Heart left ventricle (tissue), 16 donors: ENCODE data around the gene DUSP10. TPM values are rescaled to one million over a fixed set of nuclear protein-coding genes. Genes with fewer than 3 reads are reported as not detected.

Experiments
- ATAC-seq, 4 donors: fragments of 200-7000 bp; cut with Tn5 transposase; one replicate each; pipeline ENCODE4 v1.9.1; 2020 to 2022; ENCODE audit warnings: moderate library complexity in 4 of 4, mild to moderate bottlenecking in 3 of 4, moderate number of reproducible peaks in 1 of 4
- DNase-seq, 5 donors: peaks; one replicate each; pipeline ENCODE4 v3.0.0-alpha.2; 2020
- H3K27ac ChIP-seq, 12 donors: fragments of 200-600 bp; sonication (generic) in 4 of 12; one replicate each; pipeline versions ENCODE4 v1.5.0 to v1.8.0; 2016 to 2022; ENCODE audit warnings: mild to moderate bottlenecking in 2 of 12
- H3K27me3 ChIP-seq, 9 donors: fragments of 200-600 bp; sonication (generic) in 2 of 9; one replicate each; pipeline versions ENCODE4 v1.5.1 to v1.8.0; 2016 to 2022; ENCODE audit warnings: mild to moderate bottlenecking in 3 of 9
- H3K36me3 ChIP-seq, 9 donors: fragments of 200-600 bp; sonication (generic) in 2 of 9; one replicate each; pipeline versions ENCODE4 v1.5.0 to v1.8.0; 2018 to 2022; ENCODE audit warnings: mild to moderate bottlenecking in 2 of 9
- H3K4me1 ChIP-seq, 12 donors: fragments of 200-600 bp; sonication (generic) in 4 of 12; one replicate each; pipeline versions ENCODE4 v1.5.0 to v1.8.0; 2016 to 2022; ENCODE audit warnings: mild to moderate bottlenecking in 3 of 12
- H3K4me3 ChIP-seq, 12 donors: fragments of 200-600 bp; sonication (generic) in 4 of 12; one replicate each; pipeline versions ENCODE4 v1.5.0 to v1.8.0; 2017 to 2022; ENCODE audit warnings: mild to moderate bottlenecking in 9 of 12, moderate library complexity in 4 of 12
- H3K9me3 ChIP-seq, 12 donors: fragments of 200-600 bp; sonication (generic) in 4 of 12; one replicate each; pipeline versions ENCODE4 v1.5.0 to v1.8.0; 2016 to 2022; ENCODE audit warnings: mild to moderate bottlenecking in 1 of 12
- POLR2A ChIP-seq, 2 donors: fragments of 450-650 bp; IDR thresholded peaks; one replicate each; pipeline ENCODE4 v1.6.1; 2017; ENCODE audit warnings: antibody characterized with exemption in 2 of 2, mild to moderate bottlenecking in 2 of 2, moderate library complexity in 2 of 2
- WGBS, 4 donors: extraction: QIAGEN DNeasy Blood & Tissue Kit in 2 of 4; methylation state at CpG; one replicate each; pipeline versions ENCODE4 v1.1.5 to v1.1.7; 2013 to 2018; 5-methylcytosine and 5-hydroxymethylcytosine counted together
- intact Hi-C, 10 donors: fragments of 100-400 bp; cut with DNase I; formaldehyde crosslinking; loops; one replicate each; pipeline versions ENCODE4 v1.11.1 to v1.14.2; 2022
- polyA plus RNA-seq, 2 donors: library from polyadenylated mRNA; stranded (reverse); fragments of 200-250 nt; gene quantifications; one replicate each; pipeline ENCODE4 v1.2.3, GENCODE V29; 2013
- total RNA-seq, 9 donors: library from RNA; depleted of rRNA in 2 of 9; stranded (reverse); fragments of >200 nt in 2 of 9; fragmentation: NEBNext Ultra II Directional in 3 of 9; extraction: Animal tissue kit (Norgen Biotek cat#: 25700) in 3 of 9; gene quantifications; one replicate each; pipeline versions ENCODE4 v1.1.0 to v1.2.4, GENCODE V29; 2016 to 2023
- TF ChIP-seq, protein P1 (sequence below), 12 donors: fragments of 200-600 bp; sonication (generic) in 4 of 12; IDR thresholded peaks; one replicate each; pipeline versions ENCODE4 v1.5.0 to v1.8.0; 2018 to 2022; ENCODE audit warnings: antibody characterized with exemption in 12 of 12, mild to moderate bottlenecking in 5 of 12
- donor health status: ischemic (EF 13 %, LVEDD 7.1; RV severe dilation, severe dysfunction).
- donor health status: healthy with polysubstance abuse.
- donor health status: DM: no; HTN: yes; CAD: no.
- donor health status: DM: no; HTN: no; CAD: no.
- donor health status: ischemic (EF 25% LVEDD 6.9; RV normal size, moderate dysfunction).
- donor health status: ischemic (EF 25% LVEDD 5.7; RV mildly dilated, moderate dysfunction).
- donor health status: healthy.
- donor health status: DM: yes; HTN: yes; CAD: no.
- donor health status: ischemic (EF 35%, LVEDD 5.7; RV mildly dilated, moderate dysfunction).
- donor health status: nonischemic (EF 11% LVEDD 7.7; RV severe dilation, severe dysfunction).
- donor health status: DM: yes; HTN: yes; CAD: no.
- donor health status: PGD.
- donor health status: ischemic (EF 29% LVEDD 5.4; RV normal size, mild dysfunction).
- donor health status: nonischemic (EF 23%, LVEDD 6.1; RV moderate dilation, normal function).

Gene DUSP10
- total and polyA plus RNA-seq, 11 donors, result 2.2 to 7.1 (median 3.9) TPM

DNA sequence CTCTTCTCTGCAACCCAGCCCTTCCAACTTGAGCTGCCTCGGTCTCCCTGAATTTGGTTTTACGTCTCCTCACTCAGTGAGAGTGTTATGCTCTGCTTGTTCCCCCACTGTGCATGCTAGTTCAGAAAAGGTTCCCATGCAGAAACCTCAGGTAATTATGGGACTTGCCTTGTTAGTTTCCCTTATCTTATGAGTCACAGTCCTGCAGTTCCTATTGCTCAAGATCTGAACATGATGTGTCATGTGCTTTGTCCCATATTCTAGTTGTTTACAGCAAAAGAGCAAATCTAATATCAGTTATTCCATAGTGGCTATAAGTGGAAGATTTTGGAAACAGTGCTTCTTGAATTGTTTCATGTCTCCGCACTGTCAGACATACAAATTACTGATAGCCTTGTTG, 74.4 kb downstream of the DUSP10 start:
- Histone ChIP-seq H3K36me3 (no peaks in the 10 kb centered on the region), H3K27ac (no peak overlapping the region), H3K27me3 (peaks cover 0 to 3% (median 0%) of the 10 kb centered on the region in 9 donors), H3K4me3 (no peak overlapping the region), H3K4me1 (no peaks in the 10 kb centered on the region), H3K9me3 (no peaks in the 10 kb centered on the region)
- no peak for ATAC-seq
- 91 to 97% (median 94%) methylated on average over 3 of the region's 3 CpGs for WGBS, 4 donors
- no peak for TF ChIP-seq POLR2A (IDR thresholded peaks at IDR 0.05)
- TF ChIP-seq, protein P1, sequence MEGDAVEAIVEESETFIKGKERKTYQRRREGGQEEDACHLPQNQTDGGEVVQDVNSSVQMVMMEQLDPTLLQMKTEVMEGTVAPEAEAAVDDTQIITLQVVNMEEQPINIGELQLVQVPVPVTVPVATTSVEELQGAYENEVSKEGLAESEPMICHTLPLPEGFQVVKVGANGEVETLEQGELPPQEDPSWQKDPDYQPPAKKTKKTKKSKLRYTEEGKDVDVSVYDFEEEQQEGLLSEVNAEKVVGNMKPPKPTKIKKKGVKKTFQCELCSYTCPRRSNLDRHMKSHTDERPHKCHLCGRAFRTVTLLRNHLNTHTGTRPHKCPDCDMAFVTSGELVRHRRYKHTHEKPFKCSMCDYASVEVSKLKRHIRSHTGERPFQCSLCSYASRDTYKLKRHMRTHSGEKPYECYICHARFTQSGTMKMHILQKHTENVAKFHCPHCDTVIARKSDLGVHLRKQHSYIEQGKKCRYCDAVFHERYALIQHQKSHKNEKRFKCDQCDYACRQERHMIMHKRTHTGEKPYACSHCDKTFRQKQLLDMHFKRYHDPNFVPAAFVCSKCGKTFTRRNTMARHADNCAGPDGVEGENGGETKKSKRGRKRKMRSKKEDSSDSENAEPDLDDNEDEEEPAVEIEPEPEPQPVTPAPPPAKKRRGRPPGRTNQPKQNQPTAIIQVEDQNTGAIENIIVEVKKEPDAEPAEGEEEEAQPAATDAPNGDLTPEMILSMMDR (IDR thresholded peaks at IDR 0.05), result no peak
- no peak for DNase-seq
- intact Hi-C loops, result no loop called here

DNA sequence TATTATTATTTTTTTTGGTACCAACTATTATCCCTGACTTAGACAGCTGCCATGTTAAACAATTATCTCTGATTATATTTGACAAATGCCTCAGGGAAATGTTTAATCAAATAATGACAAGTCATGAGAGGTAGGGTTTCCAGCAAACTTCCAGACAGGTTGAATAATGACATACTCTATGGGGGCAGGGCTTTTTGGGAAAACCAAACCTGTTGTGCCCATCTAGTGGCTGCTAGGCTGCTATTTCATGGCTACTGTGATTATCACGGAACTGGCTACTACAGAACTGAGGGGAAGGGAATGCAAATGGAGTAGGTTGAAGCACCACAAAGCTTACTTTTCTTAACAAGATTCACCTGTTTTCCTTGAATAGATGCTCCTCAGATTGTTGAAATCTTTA, 77.6 kb downstream of the DUSP10 start:
- DNase-seq, result no peak
- Histone ChIP-seq H3K27ac (no peak overlapping the region), H3K27me3 (peaks cover 0 to 3% (median 0%) of the 10 kb centered on the region in 9 donors), H3K36me3 (no peaks in the 10 kb centered on the region), H3K9me3 (no peaks in the 10 kb centered on the region), H3K4me3 (no peak overlapping the region), H3K4me1 (no peaks in the 10 kb centered on the region)
- no peak for ATAC-seq
- TF ChIP-seq POLR2A (IDR thresholded peaks at IDR 0.05), result no peak
- TF ChIP-seq, protein P1 (IDR thresholded peaks at IDR 0.05), result no peak
- intact Hi-C loops, result loop anchor here in 1 of 10 donors (5.0 kb wide), 1 partner anchor 678 kb away; no protein-coding TSS in a partner anchor
- 0 to 88% (median 40%) methylated on average over 1 of the region's 1 CpG for WGBS, 4 donors

- no peak for TF ChIP-seq POLR2A (IDR thresholded peaks at IDR 0.05)
- TF ChIP-seq, protein P1 (IDR thresholded peaks at IDR 0.05), result no peak
- Histone ChIP-seq H3K9me3 (no peaks in the 10 kb centered on the region), H3K4me3 (no peak overlapping the region), H3K4me1 (no peaks in the 10 kb centered on the region), H3K27ac (no peak overlapping the region), H3K36me3 (no peaks in the 10 kb centered on the region), H3K27me3 (peaks cover 0 to 3% (median 0%) of the 10 kb centered on the region in 9 donors)
- no peak for DNase-seq
- intact Hi-C loops, result loop anchor here in 1 of 10 donors (5.0 kb wide), 1 partner anchor 679 kb away; no protein-coding TSS in a partner anchor
- no peak for ATAC-seq
These were observed 78.6 kb downstream of the DUSP10 start for GRCh38 chr1:221663321-221663720.

GRCh38 chr1:221655766-221656305, 86.1 kb downstream of the DUSP10 start:
- Histone ChIP-seq H3K4me3 (no peak overlapping the region), H3K4me1 (no peaks in the 10 kb centered on the region), H3K36me3 (no peaks in the 10 kb centered on the region), H3K9me3 (no peaks in the 10 kb centered on the region), H3K27ac (no peak overlapping the region), H3K27me3 (no peaks in the 10 kb centered on the region)
- DNase-seq, result no peak
- TF ChIP-seq POLR2A (IDR thresholded peaks at IDR 0.05), result no peak
- intact Hi-C loops, result no loop called here
- ATAC-seq, result no peak
- 81 to 91% (median 85%) methylated on average over 8 of the region's 8 CpGs for WGBS, 4 donors
